Mesothelial cell of epicardium (in vitro differentiated cells): ENCODE results near the gene SERGEF. TPM values are rescaled to one million over a fixed set of nuclear protein-coding genes. Genes with fewer than 3 reads are reported as not detected.

Experiments used
- DNase-seq, 2 experiments: peaks; one replicate each; pipeline ENCODE4 v3.0.0; 2021; ENCODE audit warnings: low spot score in 2 of 2; ENCODE audit not compliant: unreplicated experiment in 2 of 2
- H3K27ac Mint-ChIP-seq: 2 replicates; pipeline ENCODE4 v1.8.0; 2021; ENCODE audit warnings: mixed read lengths
- H3K27me3 Mint-ChIP-seq: 2 replicates; pipeline ENCODE4 v1.8.0; 2021; ENCODE audit warnings: low read depth, mixed read lengths
- H3K36me3 Mint-ChIP-seq: 2 replicates; pipeline ENCODE4 v1.8.0; 2021; ENCODE audit warnings: mixed read lengths
- H3K4me1 Mint-ChIP-seq: 2 replicates; pipeline ENCODE4 v1.8.0; 2021; ENCODE audit warnings: mixed read lengths
- H3K4me3 Mint-ChIP-seq: 2 replicates; pipeline ENCODE4 v1.8.0; 2021; ENCODE audit warnings: mild to moderate bottlenecking, moderate library complexity, mixed read lengths
- H3K9me3 Mint-ChIP-seq: 2 replicates; pipeline ENCODE4 v1.8.0; 2021; ENCODE audit warnings: mixed read lengths
- total RNA-seq: library from RNA; stranded (reverse); gene quantifications from 3 replicates; pipeline ENCODE4 v1.2.1, GENCODE V29; 2021
- TF ChIP-seq, protein P1 (sequence below): fragments of 200-600 bp; sonication (generic); IDR thresholded peaks from one replicate; pipeline ENCODE4 v1.5.0; 2021; ENCODE audit warnings: antibody characterized with exemption; ENCODE audit not compliant: unreplicated experiment

The SERGEF gene
- total RNA-seq, 1 donor from 2014 or later = 19.8 TPM

DNA sequence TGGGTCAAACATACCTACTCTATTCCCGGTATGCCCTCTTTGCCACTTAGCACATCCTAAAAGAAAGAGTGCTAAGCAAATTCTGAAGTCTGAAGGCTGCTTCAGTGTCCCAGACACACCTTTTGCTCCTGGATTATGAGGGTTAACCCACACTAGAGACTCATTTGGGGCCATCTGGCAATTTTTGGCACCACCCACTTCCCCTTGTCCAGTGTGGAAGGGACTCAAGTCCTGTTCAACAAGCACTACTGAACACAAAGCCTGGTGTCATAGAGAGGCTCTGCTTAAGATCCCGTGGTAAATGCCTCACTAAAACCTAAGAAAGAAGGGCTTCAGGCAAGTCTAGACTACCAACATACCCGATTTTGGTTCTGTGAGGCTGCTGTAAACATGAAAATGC, 85.8 kb downstream of the SERGEF start:
- Mint-ChIP-seq H3K4me1 (peaks cover 6% of the 10 kb centered on the region), H3K36me3 (peaks cover 6% of the 10 kb centered on the region), H3K27me3 (peaks cover 3% of the 10 kb centered on the region), H3K9me3 (no peaks in the 10 kb centered on the region), H3K4me3 (no peak overlapping the region), H3K27ac (no peak overlapping the region)
- TF ChIP-seq, protein P1, sequence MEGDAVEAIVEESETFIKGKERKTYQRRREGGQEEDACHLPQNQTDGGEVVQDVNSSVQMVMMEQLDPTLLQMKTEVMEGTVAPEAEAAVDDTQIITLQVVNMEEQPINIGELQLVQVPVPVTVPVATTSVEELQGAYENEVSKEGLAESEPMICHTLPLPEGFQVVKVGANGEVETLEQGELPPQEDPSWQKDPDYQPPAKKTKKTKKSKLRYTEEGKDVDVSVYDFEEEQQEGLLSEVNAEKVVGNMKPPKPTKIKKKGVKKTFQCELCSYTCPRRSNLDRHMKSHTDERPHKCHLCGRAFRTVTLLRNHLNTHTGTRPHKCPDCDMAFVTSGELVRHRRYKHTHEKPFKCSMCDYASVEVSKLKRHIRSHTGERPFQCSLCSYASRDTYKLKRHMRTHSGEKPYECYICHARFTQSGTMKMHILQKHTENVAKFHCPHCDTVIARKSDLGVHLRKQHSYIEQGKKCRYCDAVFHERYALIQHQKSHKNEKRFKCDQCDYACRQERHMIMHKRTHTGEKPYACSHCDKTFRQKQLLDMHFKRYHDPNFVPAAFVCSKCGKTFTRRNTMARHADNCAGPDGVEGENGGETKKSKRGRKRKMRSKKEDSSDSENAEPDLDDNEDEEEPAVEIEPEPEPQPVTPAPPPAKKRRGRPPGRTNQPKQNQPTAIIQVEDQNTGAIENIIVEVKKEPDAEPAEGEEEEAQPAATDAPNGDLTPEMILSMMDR = no peak
- no peak for DNase-seq

DNA sequence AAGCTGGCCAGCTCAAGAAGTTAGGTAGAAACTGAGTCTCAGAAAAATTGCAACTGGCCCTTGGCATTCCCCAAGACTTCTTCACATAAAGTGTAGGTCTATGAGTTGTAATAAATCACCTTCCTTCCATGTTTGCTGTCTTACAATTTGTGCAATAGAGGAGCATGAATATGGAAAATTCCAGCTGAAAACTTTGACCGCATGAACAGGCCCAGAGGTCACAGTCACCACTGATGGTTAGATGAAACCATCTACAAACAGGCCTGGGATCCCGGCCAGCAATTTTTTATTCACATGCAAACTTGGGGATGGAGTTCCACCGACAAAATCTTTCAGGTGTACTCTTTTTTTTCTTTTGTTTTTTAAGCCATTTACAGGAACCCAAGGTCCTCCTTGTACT, 88.1 kb downstream of the SERGEF start:
- TF ChIP-seq, protein P1 = no peak
- H3K36me3 Mint-ChIP-seq = peaks cover 6% of the 10 kb centered on the region
- H3K27ac Mint-ChIP-seq = no peak overlapping the region
- peaks cover 6% of the 10 kb centered on the region for H3K4me1 Mint-ChIP-seq
- H3K9me3 Mint-ChIP-seq = no peaks in the 10 kb centered on the region
- DNase-seq = no peak
- H3K27me3 Mint-ChIP-seq = peaks cover 3% of the 10 kb centered on the region
- H3K4me3 Mint-ChIP-seq = no peak overlapping the region

DNA sequence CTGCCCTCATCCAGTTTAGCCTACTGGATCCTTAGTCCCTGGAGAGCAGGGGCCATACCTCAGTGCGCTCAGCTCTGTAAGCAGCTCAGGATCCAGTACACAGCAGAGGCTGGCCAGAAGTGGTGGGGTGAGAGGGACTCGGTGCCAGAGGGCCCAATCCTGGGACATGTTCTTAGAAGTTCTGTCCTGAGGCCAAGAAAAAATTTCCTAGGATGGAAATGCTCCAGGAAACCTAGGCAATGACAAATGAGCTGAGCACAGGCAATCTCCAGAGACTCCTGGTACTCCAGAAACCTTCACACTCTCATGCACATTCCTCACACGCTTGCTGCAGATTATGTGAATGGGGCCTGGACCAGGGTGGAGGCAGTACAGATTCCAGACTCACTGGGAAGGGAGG, 89.6 kb downstream of the SERGEF start:
- peaks cover 6% of the 10 kb centered on the region for H3K36me3 Mint-ChIP-seq
- DNase-seq = no peak
- no peaks in the 10 kb centered on the region for H3K9me3 Mint-ChIP-seq
- TF ChIP-seq, protein P1 = no peak
- no peak overlapping the region for H3K27ac Mint-ChIP-seq
- H3K27me3 Mint-ChIP-seq = peaks cover 3% of the 10 kb centered on the region
- no peak overlapping the region for H3K4me3 Mint-ChIP-seq
- peaks cover 6% of the 10 kb centered on the region for H3K4me1 Mint-ChIP-seq

DNA sequence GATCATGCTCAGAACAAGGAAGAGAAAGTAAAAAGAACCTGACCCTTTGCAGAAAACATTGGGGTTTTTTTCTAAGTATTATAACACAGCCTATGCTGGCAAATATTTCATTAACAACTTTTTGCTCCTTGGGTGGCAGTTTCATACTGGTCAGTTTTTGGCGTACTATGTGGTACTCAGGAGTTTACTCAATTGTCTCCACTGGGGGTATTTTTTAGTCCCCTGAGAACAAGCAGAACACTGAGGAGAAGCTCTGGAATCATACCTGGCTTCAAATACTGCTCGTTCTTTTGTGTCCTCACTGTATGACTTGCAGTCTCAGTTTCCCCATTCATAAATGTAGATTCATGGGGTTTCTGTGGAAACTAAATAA, 90.4 kb downstream of the SERGEF start:
- TF ChIP-seq, protein P1 = no peak
- Mint-ChIP-seq H3K27me3 (peaks cover 3% of the 10 kb centered on the region), H3K9me3 (no peaks in the 10 kb centered on the region), H3K36me3 (peaks cover 6% of the 10 kb centered on the region), H3K4me3 (no peak overlapping the region), H3K4me1 (peaks cover 2% of the 10 kb centered on the region), H3K27ac (no peak overlapping the region)
- DNase-seq = no peak

DNA sequence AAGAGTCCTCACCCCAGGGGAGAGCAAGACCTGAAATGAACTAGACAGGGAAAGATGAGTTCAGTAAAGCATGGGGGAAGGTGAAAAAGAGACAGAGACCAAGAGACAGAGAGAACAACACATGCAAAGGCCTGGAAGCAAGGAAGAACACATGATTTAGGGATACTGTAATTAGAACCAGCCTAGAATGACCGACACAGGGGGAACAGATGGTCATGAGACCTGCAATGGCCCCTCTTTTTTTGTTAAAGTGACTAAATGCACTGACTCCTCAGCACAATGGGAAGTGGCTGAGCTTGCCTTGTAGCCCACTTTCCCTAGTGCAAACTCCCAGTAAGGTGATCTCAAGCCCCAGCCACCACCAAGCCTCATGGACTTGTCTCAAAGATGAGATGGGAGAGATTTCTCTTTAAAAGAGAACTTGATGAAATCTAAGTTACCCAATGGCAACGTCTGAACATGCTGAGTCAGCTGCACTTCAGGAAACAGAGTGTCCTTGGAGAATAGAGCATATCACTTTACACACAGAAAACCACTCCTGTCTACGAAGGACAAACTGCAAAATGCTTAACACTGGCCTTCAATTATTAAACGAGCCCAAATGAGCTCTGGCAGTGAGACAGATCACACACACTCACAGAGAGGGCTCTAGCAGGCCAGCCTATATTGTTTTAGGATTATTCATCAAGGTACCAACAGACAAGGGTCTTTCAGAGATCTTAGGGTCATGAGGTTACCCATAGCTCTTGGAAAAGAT, 91.0 kb downstream of the SERGEF start:
- H3K36me3 Mint-ChIP-seq = peaks cover 6% of the 10 kb centered on the region
- H3K4me1 Mint-ChIP-seq = peaks cover 2% of the 10 kb centered on the region
- H3K27me3 Mint-ChIP-seq = peaks cover 3% of the 10 kb centered on the region
- no peaks in the 10 kb centered on the region for H3K9me3 Mint-ChIP-seq
- H3K4me3 Mint-ChIP-seq = no peak overlapping the region
- TF ChIP-seq, protein P1 = no peak
- no peak for DNase-seq
- no peak overlapping the region for H3K27ac Mint-ChIP-seq
